RCC 7860 (cell line): Measurements from ENCODE around the gene OMG.
"Not testable (repeated sequence)": the region's sequence is repeated elsewhere in the genome, so short reads cannot be mapped to it uniquely, and the experiment has no call there.

Experiments used
- DNase-seq: peaks from one replicate; pipeline ENCODE4 v3.0.0-alpha.2; 2015; ENCODE audit warnings: low spot score
- FAIRE-seq: peaks from 2 replicates; lab custom pipeline; 2012; peaks lifted over from hg19 to GRCh38; lab: Jason Lieb, UNC

Gene OMG

GRCh38 chr17:31297090-31297489 lies at the start of gene OMG:
OMG (minus strand) TSS chr17:31297239; CDS start chr17:31296331, 908 bp downstream.
- FAIRE-seq = no peak
- no peak for DNase-seq

GRCh38 chr17:31345191-31345747 lies 48.2 kb upstream of the OMG start:
- not testable (repeated sequence) for DNase-seq, FAIRE-seq

GRCh38 chr17:31339906-31340661 lies 43.0 kb upstream of the OMG start:
- FAIRE-seq (no peak), DNase-seq (no peak)

GRCh38 chr17:31329221-31329620 lies 32.2 kb upstream of the OMG start:
- FAIRE-seq (peak; percentile 55), DNase-seq (peak; percentile 13)

- DNase-seq (peak; percentile 21), FAIRE-seq (no peak)
Observed at GRCh38 chr17:31328160-31328535, 31.1 kb upstream of the OMG start.

GRCh38 chr17:31327534-31328159 lies 30.6 kb upstream of the OMG start:
- FAIRE-seq (peak; percentile 97), DNase-seq (peak; percentile 81)

- FAIRE-seq (no peak), DNase-seq (no peak)
Observed at GRCh38 chr17:31323551-31323950, 26.5 kb upstream of the OMG start.

GRCh38 chr17:31321966-31322365 lies 24.9 kb upstream of the OMG start:
- DNase-seq (no peak), FAIRE-seq (no peak)

GRCh38 chr17:31321481-31321880 lies 24.4 kb upstream of the OMG start, which contains the start of gene EVI2A:
EVI2A (minus strand) TSS chr17:31321622; CDS start chr17:31319013, 2,609 bp downstream.
- peak; percentile 93 for FAIRE-seq
- DNase-seq = peak; percentile 69

- FAIRE-seq (peak; percentile 24), DNase-seq (no peak)
Observed at GRCh38 chr17:31320791-31321190, 23.8 kb upstream of the OMG start.

- DNase-seq (no peak), FAIRE-seq (no peak)
Observed at GRCh38 chr17:31320241-31320640, 23.2 kb upstream of the OMG start.

- FAIRE-seq (no peak), DNase-seq (no peak)
Observed at GRCh38 chr17:31318851-31319661, 22.0 kb upstream of the OMG start.

GRCh38 chr17:31318298-31318801 lies 21.3 kb upstream of the OMG start:
- FAIRE-seq (peak; percentile 71), DNase-seq (peak; percentile 36)

GRCh38 chr17:31314782-31315100 lies 17.7 kb upstream of the OMG start:
- FAIRE-seq = no peak
- no peak for DNase-seq

- FAIRE-seq (peak; percentile 42), DNase-seq (no peak)
Observed at GRCh38 chr17:31313982-31314781, 17.1 kb upstream of the OMG start, which contains the start of gene EVI2B. EVI2B (minus strand) TSS chr17:31314054; CDS start chr17:31305609, 8,445 bp downstream.

GRCh38 chr17:31312223-31312622 lies 15.2 kb upstream of the OMG start:
- not testable (repeated sequence) for FAIRE-seq, DNase-seq

GRCh38 chr17:31311526-31311925 lies 14.5 kb upstream of the OMG start:
- FAIRE-seq = no peak
- DNase-seq = no peak

- DNase-seq (no peak), FAIRE-seq (no peak)
Observed at GRCh38 chr17:31310886-31311285, 13.8 kb upstream of the OMG start.

GRCh38 chr17:31310260-31310659 lies 13.2 kb upstream of the OMG start:
- FAIRE-seq (no peak), DNase-seq (no peak)

GRCh38 chr17:31309556-31309955 lies 12.5 kb upstream of the OMG start:
- DNase-seq = no peak
- FAIRE-seq = no peak
